ENCODE data around the gene GRM8. TPM values are rescaled to one million over a fixed set of nuclear protein-coding genes. Genes with fewer than 3 reads are reported as not detected.

GRM8 gene
- total RNA-seq, 1 experiment from 2014 or later, result 1.8 TPM

DNA sequence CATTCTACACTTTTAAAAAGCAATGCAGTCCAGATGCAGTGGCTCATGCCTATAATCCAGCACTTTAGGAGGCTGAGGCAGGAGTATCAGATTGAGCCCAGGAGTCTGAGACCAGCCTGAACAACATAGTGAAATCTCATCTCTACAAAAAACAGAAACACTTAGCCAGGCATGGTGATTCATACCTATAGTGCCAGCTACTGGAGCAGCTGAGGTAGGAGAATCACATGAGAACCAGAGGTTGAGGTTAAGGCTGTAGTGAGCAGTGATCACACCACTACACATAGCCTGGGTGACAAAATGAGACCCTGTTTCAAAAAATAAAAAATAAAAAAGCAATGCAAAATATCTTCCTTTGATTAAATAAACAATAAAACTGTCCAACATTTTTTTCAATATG is 205.2 kb downstream of the GRM8 start:
- Mint-ChIP-seq H3K4me3 (no peak overlapping the region), H3K27ac (no peak overlapping the region), H3K27me3 (ENCODE audit: low read depth) (peaks cover 7% of the 10 kb centered on the region), H3K9me3 (no peaks in the 10 kb centered on the region), H3K36me3 (ENCODE audit: insufficient read depth in 1 of 3, low read depth in 3 of 3) (no peaks in the 10 kb centered on the region), H3K4me1 (no peaks in the 10 kb centered on the region)
- H3K18ac ChIP-seq (ENCODE audit: insufficient read length, low read depth, low read length), result no peak overlapping the region
- H3K4ac ChIP-seq (ENCODE audit: low read depth, low read length), result no peak overlapping the region
- no peak overlapping the region for H4K5ac ChIP-seq (ENCODE audit: insufficient read length, low read depth, low read length)
- H3K79me1 ChIP-seq (ENCODE audit: insufficient read depth, low read depth, low read length, poor library complexity, severe bottlenecking), result no peaks in the 10 kb centered on the region
- H3K4me2 ChIP-seq (ENCODE audit: insufficient read depth, insufficient read length, low read length), result no peak overlapping the region
- H3K27me3 ChIP-seq (ENCODE audit: insufficient read depth, low read length), result no peaks in the 10 kb centered on the region
- no peak overlapping the region for H3K56ac ChIP-seq (ENCODE audit: insufficient read length, low read depth, low read length)
- no peak overlapping the region for H3K27ac ChIP-seq (ENCODE audit: insufficient read length, low read depth, low read length)
- no peak overlapping the region for H2BK20ac ChIP-seq (ENCODE audit: low read depth, low read length, poor library complexity, severe bottlenecking)
- no peaks in the 10 kb centered on the region for H3K4me1 ChIP-seq (ENCODE audit: insufficient read depth, low read length)
- H2AK5ac ChIP-seq (ENCODE audit: insufficient read length, low read length), result no peak overlapping the region
- no peaks in the 10 kb centered on the region for H3K79me2 ChIP-seq (ENCODE audit: insufficient read depth, low read length)
- H4K91ac ChIP-seq (ENCODE audit: insufficient read length, low read depth, low read length), result no peak overlapping the region
- H3K23me2 ChIP-seq (ENCODE audit: insufficient read length, low read depth, low read length, poor library complexity, severe bottlenecking), result no peaks in the 10 kb centered on the region
- H3K9me3 ChIP-seq (ENCODE audit: control insufficient read depth, low read depth, low read length), result no peaks in the 10 kb centered on the region
- H4K8ac ChIP-seq (replicated peaks; ENCODE audit: insufficient read length, low read depth, low read length), result no peak overlapping the region
- no peak overlapping the region for H3K23ac ChIP-seq (ENCODE audit: insufficient read length, low read depth, low read length)
- H2BK15ac ChIP-seq (ENCODE audit: low read depth, low read length), result no peak overlapping the region
- DNase-seq, result no peak
- TF ChIP-seq, protein P1, sequence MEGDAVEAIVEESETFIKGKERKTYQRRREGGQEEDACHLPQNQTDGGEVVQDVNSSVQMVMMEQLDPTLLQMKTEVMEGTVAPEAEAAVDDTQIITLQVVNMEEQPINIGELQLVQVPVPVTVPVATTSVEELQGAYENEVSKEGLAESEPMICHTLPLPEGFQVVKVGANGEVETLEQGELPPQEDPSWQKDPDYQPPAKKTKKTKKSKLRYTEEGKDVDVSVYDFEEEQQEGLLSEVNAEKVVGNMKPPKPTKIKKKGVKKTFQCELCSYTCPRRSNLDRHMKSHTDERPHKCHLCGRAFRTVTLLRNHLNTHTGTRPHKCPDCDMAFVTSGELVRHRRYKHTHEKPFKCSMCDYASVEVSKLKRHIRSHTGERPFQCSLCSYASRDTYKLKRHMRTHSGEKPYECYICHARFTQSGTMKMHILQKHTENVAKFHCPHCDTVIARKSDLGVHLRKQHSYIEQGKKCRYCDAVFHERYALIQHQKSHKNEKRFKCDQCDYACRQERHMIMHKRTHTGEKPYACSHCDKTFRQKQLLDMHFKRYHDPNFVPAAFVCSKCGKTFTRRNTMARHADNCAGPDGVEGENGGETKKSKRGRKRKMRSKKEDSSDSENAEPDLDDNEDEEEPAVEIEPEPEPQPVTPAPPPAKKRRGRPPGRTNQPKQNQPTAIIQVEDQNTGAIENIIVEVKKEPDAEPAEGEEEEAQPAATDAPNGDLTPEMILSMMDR (conservative IDR thresholded peaks at IDR 0.05), result no peak
- H3K9ac ChIP-seq (ENCODE audit: extremely low read depth, insufficient read length, low read length), result no peak overlapping the region
- no peak overlapping the region for H2BK120ac ChIP-seq (ENCODE audit: low read depth, low read length, poor library complexity, severe bottlenecking)
- no peak overlapping the region for H3T11ph ChIP-seq (ENCODE audit: low read length)
- no peak overlapping the region for H2AFZ ChIP-seq (ENCODE audit: low read length)
- H2BK5ac ChIP-seq (ENCODE audit: insufficient read length, low read length), result no peak overlapping the region
- no peak overlapping the region for H3K14ac ChIP-seq (ENCODE audit: insufficient read depth, low read length)
- H4K20me1 ChIP-seq (ENCODE audit: control insufficient read depth, insufficient read depth, insufficient read length), result no peaks in the 10 kb centered on the region
- no peak overlapping the region for H2BK12ac ChIP-seq (ENCODE audit: insufficient read length, low read depth, low read length)

Data from H9 (cell line).